Measurements from ENCODE around the gene PCNX4.

Gene PCNX4

GRCh38 chr14:60116181-60116580, 24.5 kb downstream of the PCNX4 start:
- H3K36me3 ChIP-seq (ENCODE audit: insufficient read depth, low read length): peaks cover 57% of the 10 kb centered on the region
- no peak overlapping the region for H2AFZ ChIP-seq (ENCODE audit: low read depth, low read length)
- H3K9me3 ChIP-seq (ENCODE audit: low read length): no peaks in the 10 kb centered on the region
- no peaks in the 10 kb centered on the region for H3K4me1 ChIP-seq (ENCODE audit: insufficient read depth, low read length)
- H3K4me3 ChIP-seq (ENCODE audit: low read length): no peak overlapping the region
- no peaks in the 10 kb centered on the region for H3K27me3 ChIP-seq (ENCODE audit: insufficient read depth, low read length)

- H2AFZ ChIP-seq (ENCODE audit: low read depth, low read length): no peak overlapping the region
- no peaks in the 10 kb centered on the region for H3K4me1 ChIP-seq (ENCODE audit: insufficient read depth, low read length)
- no peak overlapping the region for H3K4me3 ChIP-seq (ENCODE audit: low read length)
- H3K27me3 ChIP-seq (ENCODE audit: insufficient read depth, low read length): no peaks in the 10 kb centered on the region
- H3K36me3 ChIP-seq (ENCODE audit: insufficient read depth, low read length): peaks cover 81% of the 10 kb centered on the region
- H3K9me3 ChIP-seq (ENCODE audit: low read length): peaks cover 10% of the 10 kb centered on the region
Measured at GRCh38 chr14:60125918-60126317, 34.2 kb downstream of the PCNX4 start.

GRCh38 chr14:60133487-60133886, 41.8 kb downstream of the PCNX4 start:
- Histone ChIP-seq H3K36me3 (ENCODE audit: insufficient read depth, low read length) (peaks cover 49% of the 10 kb centered on the region), H3K27me3 (ENCODE audit: insufficient read depth, low read length) (no peaks in the 10 kb centered on the region), H2AFZ (ENCODE audit: low read depth, low read length) (no peak overlapping the region), H3K4me3 (ENCODE audit: low read length) (no peak overlapping the region), H3K9me3 (ENCODE audit: low read length) (no peaks in the 10 kb centered on the region), H3K4me1 (ENCODE audit: insufficient read depth, low read length) (no peaks in the 10 kb centered on the region)

DNA sequence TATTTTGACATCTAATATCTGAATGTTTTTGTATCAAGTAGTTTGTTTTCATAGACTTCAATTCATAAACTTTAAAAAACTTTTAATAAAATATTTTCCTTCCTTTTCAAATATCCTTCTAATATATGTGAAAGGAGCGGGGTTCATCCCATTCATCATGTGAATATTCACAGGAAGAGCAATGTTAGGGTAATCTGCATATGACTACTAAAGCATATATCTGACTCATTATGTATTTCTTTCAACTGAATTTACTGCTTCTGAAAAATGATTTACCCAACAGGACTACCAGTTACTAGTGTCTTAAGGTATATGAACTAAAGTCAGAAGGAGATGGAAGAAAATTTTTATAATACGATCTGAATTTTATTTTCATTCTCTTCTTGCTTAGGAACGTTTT, 43.0 kb downstream of the PCNX4 start:
- H3K4me3 ChIP-seq (ENCODE audit: low read length): no peak overlapping the region
- H3K27me3 ChIP-seq (ENCODE audit: insufficient read depth, low read length): no peaks in the 10 kb centered on the region
- peaks cover 44% of the 10 kb centered on the region for H3K36me3 ChIP-seq (ENCODE audit: insufficient read depth, low read length)
- H3K4me1 ChIP-seq (ENCODE audit: insufficient read depth, low read length): no peaks in the 10 kb centered on the region
- H2AFZ ChIP-seq (ENCODE audit: low read depth, low read length): no peak overlapping the region
- H3K9me3 ChIP-seq (ENCODE audit: low read length): no peaks in the 10 kb centered on the region

GRCh38 chr14:60151715-60152114, 60.0 kb downstream of the PCNX4 start:
- Histone ChIP-seq H3K4me1 (ENCODE audit: insufficient read depth, low read length) (no peaks in the 10 kb centered on the region), H3K27me3 (ENCODE audit: insufficient read depth, low read length) (no peaks in the 10 kb centered on the region), H3K36me3 (ENCODE audit: insufficient read depth, low read length) (peaks cover 51% of the 10 kb centered on the region), H2AFZ (ENCODE audit: low read depth, low read length) (no peak overlapping the region), H3K4me3 (ENCODE audit: low read length) (no peak overlapping the region), H3K9me3 (ENCODE audit: low read length) (no peaks in the 10 kb centered on the region)

DNA sequence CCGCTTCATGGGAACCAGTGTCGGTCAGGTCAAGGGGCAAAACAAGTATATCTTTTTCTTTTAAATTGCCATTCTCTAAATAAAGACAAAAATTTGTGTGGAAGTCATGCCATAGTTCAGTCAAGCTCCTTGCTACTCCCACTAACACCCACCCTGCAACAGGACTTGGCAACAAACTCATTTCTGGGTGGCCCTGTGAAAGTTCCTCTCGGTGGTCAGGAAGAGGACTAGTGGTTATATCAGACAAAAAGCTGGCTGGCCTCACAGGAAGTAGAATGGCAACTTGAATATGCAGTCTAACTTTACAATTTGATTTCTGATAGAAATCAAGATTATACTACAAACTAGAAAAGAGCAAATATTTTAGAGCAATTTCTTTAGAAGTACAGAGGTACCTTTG, 62.3 kb downstream of the PCNX4 start:
- Histone ChIP-seq H3K4me3 (ENCODE audit: low read length) (no peak overlapping the region), H3K36me3 (ENCODE audit: insufficient read depth, low read length) (peaks cover 41% of the 10 kb centered on the region), H3K27me3 (ENCODE audit: insufficient read depth, low read length) (no peaks in the 10 kb centered on the region), H3K4me1 (ENCODE audit: insufficient read depth, low read length) (no peaks in the 10 kb centered on the region), H2AFZ (ENCODE audit: low read depth, low read length) (no peak overlapping the region), H3K9me3 (ENCODE audit: low read length) (no peaks in the 10 kb centered on the region)

DNA sequence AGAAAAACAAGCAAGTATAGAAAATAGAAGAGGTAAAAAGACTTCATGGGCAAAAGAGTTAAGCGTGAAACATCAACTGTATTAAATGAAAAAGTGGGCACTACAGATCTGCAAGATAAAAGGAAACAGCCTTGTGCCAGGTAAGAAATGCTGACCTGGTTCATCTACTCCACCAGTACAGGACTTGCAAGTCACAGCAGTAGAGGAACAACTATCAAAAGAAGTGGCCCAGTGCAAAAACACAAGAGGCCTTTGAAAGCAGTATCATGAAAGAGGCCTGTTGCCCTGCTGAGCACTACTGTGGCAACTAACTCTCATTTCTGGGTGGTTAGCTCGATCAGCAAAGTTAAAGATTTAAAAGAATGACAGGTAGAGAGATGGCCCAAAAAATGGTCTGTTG, 62.9 kb downstream of the PCNX4 start:
- H2AFZ ChIP-seq (ENCODE audit: low read depth, low read length): no peak overlapping the region
- peaks cover 38% of the 10 kb centered on the region for H3K36me3 ChIP-seq (ENCODE audit: insufficient read depth, low read length)
- no peaks in the 10 kb centered on the region for H3K27me3 ChIP-seq (ENCODE audit: insufficient read depth, low read length)
- H3K4me3 ChIP-seq (ENCODE audit: low read length): no peak overlapping the region
- H3K4me1 ChIP-seq (ENCODE audit: insufficient read depth, low read length): peaks cover 4% of the 10 kb centered on the region
- no peaks in the 10 kb centered on the region for H3K9me3 ChIP-seq (ENCODE audit: low read length)

DNA sequence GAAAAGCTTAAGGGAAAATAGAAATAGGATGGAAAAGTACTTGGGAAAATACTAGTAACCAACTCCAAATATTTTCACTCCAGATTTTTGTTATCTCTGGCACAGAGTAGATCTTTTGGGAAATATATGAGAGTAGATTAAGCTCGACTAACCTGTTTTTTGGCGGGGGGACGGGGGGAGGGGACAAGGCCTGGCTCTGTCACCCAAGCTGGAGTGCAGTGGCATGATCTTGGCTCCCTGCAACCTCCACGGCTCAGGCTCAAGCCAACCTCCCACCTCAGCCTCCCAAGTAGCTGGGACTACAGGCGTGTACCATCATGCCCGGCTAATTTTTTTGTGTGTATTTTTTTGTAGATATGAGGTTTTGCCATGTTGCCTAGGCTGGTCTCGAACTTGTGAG, 68.7 kb downstream of the PCNX4 start:
- peaks cover 10% of the 10 kb centered on the region for H3K36me3 ChIP-seq (ENCODE audit: insufficient read depth, low read length)
- no peak overlapping the region for H3K4me3 ChIP-seq (ENCODE audit: low read length)
- H3K27me3 ChIP-seq (ENCODE audit: insufficient read depth, low read length): no peaks in the 10 kb centered on the region
- H2AFZ ChIP-seq (ENCODE audit: low read depth, low read length): no peak overlapping the region
- H3K9me3 ChIP-seq (ENCODE audit: low read length): no peaks in the 10 kb centered on the region
- peaks cover 8% of the 10 kb centered on the region for H3K4me1 ChIP-seq (ENCODE audit: insufficient read depth, low read length)

DNA sequence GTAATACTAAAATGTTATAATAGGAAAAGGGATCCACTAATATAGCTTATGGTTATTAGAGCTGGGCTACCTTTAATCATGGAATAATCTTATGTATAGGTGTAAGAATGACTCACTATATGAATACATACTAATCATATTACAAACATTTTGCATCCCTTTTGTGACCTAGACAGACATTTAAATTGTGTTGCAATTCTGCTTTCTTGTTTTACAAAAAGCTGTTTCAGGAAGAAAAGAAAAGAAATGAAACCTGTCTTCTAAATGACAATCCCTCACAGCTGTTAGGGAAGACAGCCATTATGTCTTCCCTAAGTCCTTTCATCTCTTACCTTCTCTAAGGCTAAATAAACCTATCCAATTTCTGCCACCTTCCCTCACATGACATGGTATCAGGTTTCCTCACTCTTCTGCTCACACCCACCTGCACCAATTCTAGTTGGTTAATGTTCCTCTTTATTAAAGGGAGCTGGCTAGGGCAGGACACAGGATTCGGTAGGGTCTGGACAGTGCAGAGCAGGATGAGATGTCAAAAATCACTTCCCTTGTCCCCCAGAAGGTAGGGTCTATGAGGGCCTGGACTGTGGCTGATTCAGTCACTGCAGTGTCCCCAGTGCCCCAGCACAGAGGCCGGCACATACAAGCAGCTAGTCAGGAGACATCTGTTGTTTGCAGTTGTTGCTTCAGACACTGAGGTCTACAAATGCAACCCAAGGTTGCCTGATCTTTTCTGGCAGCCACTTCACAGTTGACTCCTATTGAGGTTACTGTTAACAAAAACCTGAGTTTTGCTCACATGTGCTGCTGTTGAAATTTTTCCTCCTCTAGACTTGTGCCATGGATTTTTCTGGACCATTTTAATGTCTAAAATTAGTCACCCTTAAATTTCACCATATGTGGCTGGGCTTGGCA, 69.7 kb downstream of the PCNX4 start:
- Histone ChIP-seq H3K4me1 (ENCODE audit: insufficient read depth, low read length) (peaks cover 15% of the 10 kb centered on the region), H3K9me3 (ENCODE audit: low read length) (no peaks in the 10 kb centered on the region), H3K27me3 (ENCODE audit: insufficient read depth, low read length) (no peaks in the 10 kb centered on the region), H2AFZ (ENCODE audit: low read depth, low read length) (no peak overlapping the region), H3K36me3 (ENCODE audit: insufficient read depth, low read length) (peaks cover 6% of the 10 kb centered on the region), H3K4me3 (ENCODE audit: low read length) (no peak overlapping the region)

- Histone ChIP-seq H3K27me3 (ENCODE audit: insufficient read depth, low read length) (no peaks in the 10 kb centered on the region), H2AFZ (ENCODE audit: low read depth, low read length) (peak overlapping the region; percentile 98), H3K36me3 (ENCODE audit: insufficient read depth, low read length) (peaks cover 3% of the 10 kb centered on the region), H3K4me1 (ENCODE audit: insufficient read depth, low read length) (peaks cover 15% of the 10 kb centered on the region), H3K4me3 (ENCODE audit: low read length) (peak overlapping the region; percentile 91), H3K9me3 (ENCODE audit: low read length) (no peaks in the 10 kb centered on the region)
Measured at GRCh38 chr14:60163693-60164092, 72.0 kb downstream of the PCNX4 start.

DNA sequence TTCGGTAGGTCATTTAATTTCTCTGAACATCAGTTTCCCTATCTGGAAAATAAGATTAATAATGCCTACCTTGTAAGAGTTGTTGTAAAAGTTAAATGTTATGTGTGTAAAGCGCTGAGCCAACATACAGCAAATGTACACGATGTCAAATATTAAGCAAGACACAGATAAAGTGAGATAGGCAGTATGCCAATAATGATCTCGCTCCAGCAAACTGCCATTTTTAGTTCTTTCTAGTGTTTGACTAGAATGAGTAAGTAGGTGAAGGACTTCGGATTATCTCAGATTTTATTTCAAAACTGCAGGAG, 72.6 kb downstream of the PCNX4 start:
- H3K27me3 ChIP-seq (ENCODE audit: insufficient read depth, low read length): no peaks in the 10 kb centered on the region
- H2AFZ ChIP-seq (ENCODE audit: low read depth, low read length): peak overlapping the region; percentile 98
- no peaks in the 10 kb centered on the region for H3K9me3 ChIP-seq (ENCODE audit: low read length)
- peak overlapping the region; percentile 91 for H3K4me3 ChIP-seq (ENCODE audit: low read length)
- peaks cover 3% of the 10 kb centered on the region for H3K36me3 ChIP-seq (ENCODE audit: insufficient read depth, low read length)
- peaks cover 13% of the 10 kb centered on the region for H3K4me1 ChIP-seq (ENCODE audit: insufficient read depth, low read length)

DNA sequence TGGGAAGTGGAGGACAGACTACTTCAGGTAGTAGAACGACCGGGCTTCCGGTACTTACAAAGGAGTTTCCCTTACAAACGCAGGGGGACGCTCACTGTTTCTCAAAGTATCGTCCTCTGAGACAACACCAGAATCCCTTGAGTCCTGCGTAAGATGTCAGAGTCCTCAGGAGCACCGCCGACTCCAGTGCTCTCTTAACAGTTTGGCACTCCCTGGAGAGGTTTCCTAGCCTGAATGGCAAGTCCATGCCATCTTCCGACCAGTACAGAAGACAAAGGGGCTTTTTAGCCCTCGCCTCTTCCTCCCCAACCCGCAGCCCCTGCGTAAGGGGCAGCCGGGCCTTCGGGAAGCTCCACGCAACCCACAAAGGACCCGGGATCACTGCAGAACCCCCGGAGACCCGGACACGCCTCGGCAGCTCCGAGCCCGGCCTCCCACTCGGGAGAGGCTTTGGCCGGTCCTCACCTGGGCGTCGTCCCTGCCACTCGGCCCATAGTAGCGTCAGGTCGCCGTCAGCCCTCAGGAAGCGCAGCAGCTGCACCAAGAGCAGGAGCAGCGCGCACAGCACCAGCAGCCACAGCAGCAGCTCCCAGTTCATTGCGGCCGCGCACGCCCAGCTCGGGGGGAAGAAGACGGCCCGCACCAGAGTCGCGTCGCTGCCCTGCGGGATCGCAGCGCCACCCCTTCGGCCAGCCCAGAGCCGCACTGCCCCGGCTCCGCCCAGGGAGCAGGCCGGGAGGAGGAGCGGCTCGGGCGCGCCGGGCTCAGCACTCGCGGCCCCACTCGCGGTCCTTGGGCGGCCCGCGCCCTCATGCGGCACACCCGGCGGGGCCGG, 73.2 kb downstream of the PCNX4 start, which contains the start of gene DHRS7:
TSS of gene DHRS7 (minus strand) at position 687 of the 835 bp plus-strand sequence. CDS start at position 598, 89 bp downstream.
- H2AFZ ChIP-seq (ENCODE audit: low read depth, low read length): peak within 1 kb of the TSS; percentile 98
- H3K27me3 ChIP-seq (ENCODE audit: insufficient read depth, low read length): no peaks in the 10 kb centered on the region
- H3K9me3 ChIP-seq (ENCODE audit: low read length): no peaks in the 10 kb centered on the region
- peaks cover 3% of the 10 kb centered on the region for H3K36me3 ChIP-seq (ENCODE audit: insufficient read depth, low read length)
- peak within 1 kb of the TSS; percentile 91 for H3K4me3 ChIP-seq (ENCODE audit: low read length)
- H3K4me1 ChIP-seq (ENCODE audit: insufficient read depth, low read length): peaks cover 11% of the 10 kb centered on the region

- Histone ChIP-seq H3K4me1 (ENCODE audit: insufficient read depth, low read length) (peaks cover 11% of the 10 kb centered on the region), H3K9me3 (ENCODE audit: low read length) (no peaks in the 10 kb centered on the region), H3K4me3 (ENCODE audit: low read length) (peak overlapping the region; percentile 91), H3K27me3 (ENCODE audit: insufficient read depth, low read length) (no peaks in the 10 kb centered on the region), H3K36me3 (ENCODE audit: insufficient read depth, low read length) (peaks cover 3% of the 10 kb centered on the region), H2AFZ (ENCODE audit: low read depth, low read length) (peak overlapping the region; percentile 98)
Measured at GRCh38 chr14:60165547-60165876, 73.8 kb downstream of the PCNX4 start.

Data from neuron (in vitro differentiated cells).